ENCODE data around the gene FGGY.
"Not testable (repeated sequence)": the region's sequence is repeated elsewhere in the genome, so short reads cannot be mapped to it uniquely, and the experiment has no call there.

The FGGY gene

DNA sequence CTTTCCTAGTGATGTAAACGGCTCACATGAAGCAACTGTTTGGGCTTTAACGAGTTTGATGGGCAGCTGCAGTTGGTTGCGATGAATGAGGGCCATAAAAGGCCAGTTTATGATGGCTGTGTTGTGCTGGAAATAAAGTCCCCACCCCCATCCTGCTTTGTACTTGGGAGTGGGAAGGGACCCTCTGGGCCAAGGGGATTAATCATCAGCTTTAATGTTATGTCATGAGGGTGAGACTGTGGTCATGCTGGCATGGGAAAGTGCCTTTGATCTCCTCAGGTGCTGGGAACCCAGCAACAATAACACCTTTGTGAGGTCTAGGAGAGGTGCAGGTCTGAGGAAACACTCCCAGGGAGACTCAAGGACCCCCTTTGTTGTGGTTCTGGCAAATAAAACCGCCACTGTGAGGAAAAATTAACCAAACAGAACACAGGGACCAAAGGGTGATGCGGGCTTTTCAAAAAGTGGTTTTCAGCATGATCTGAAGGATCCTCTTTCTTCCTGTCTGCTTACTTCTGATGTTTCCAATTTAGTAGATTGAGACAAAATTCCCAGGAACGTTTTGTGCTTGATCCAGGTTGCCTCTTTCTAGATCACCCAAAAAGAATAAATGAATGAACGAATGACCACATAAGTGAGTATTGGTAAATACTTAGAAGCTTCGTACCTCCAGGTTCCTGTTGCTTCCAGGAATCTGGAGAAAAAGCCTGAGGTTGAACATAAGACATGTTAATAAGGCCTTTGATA is 260.1 kb downstream of the FGGY start:
- DNase-seq = no peak

DNA sequence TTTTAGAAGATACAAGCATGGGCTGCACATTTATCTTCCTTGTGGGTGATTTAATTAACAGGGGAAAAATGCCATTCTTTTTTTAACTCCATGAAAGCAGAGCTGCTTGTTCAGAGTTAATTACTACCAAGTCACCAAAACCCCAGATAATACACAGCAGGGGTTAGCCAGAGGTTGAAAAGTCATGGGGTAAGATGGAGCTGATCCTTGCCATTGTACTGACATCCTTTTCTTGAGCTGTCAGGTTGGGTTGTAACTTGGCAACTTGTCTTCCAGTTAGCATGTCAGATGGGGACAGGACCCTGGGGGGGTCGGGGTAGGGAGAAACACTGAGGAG is 260.6 kb downstream of the FGGY start:
- no peak for DNase-seq

DNA sequence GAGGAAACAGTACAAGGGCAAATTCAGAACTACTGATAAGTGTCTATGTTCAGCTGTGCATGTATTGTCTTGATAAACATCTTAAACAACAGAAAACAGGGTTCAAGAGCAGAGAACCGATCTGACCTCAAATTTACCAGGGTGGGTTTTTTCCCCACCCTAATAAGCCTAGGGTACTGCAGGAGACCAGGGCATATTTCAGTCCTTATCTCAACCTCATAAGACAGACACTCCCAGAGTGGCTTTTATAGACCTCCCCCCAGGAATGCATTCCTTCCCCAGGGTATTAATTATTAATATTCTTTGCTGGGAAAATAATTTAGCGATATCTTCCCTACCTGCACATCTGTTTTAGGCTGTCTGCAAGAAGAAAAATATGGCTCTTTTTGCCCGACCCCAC is 261.7 kb downstream of the FGGY start:
- not testable (repeated sequence) for DNase-seq

DNA sequence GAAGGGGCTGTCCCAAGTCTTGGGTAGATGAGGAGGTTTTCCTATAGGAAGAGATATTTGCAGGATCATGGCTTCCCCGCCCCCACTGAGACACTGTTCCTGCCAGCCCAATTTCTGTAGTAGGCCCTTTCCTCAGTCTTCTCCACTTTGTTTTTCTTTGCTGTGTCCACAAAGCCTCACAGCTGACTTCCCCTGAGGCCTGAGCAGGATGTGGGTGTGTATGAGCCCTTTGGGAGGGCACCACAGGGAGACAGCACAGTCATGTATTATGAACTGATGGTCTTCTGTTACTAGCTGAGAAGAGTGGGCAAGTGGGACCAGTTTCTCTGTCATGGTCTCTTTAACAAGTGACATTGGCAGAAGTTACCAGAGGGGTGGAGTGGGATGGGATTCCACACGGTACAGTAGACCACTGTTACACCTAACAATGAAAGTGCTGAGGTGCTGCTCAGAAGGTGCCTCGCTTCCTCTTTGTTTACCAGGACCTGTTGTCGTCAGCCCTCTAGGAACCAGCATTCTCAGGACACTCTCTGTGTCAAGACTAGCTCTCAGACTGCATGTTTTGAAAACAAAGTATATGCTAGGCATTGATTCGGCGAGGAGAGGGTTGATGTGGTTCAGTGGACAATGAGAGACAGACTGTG is 264.0 kb downstream of the FGGY start:
- no peak for DNase-seq

DNA sequence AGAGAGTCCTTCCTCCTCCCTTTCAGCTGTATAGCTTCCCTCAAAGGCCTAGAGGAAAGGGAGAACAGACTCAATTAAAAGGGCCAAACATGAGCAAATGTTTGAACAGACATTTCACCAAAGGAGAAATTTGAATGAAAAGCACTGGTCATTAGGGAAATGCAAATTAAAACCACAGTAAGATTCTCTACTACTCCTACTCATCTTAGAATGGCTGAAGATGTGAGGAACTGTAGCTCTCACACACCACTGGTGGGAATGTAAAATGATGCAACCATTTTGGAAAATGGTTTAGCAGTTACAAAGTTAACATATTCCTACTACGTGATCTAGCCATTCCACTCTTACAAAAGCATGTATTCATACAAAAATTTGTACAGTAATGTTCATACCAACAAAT is 264.9 kb downstream of the FGGY start:
- peak; percentile 78 for DNase-seq

DNA sequence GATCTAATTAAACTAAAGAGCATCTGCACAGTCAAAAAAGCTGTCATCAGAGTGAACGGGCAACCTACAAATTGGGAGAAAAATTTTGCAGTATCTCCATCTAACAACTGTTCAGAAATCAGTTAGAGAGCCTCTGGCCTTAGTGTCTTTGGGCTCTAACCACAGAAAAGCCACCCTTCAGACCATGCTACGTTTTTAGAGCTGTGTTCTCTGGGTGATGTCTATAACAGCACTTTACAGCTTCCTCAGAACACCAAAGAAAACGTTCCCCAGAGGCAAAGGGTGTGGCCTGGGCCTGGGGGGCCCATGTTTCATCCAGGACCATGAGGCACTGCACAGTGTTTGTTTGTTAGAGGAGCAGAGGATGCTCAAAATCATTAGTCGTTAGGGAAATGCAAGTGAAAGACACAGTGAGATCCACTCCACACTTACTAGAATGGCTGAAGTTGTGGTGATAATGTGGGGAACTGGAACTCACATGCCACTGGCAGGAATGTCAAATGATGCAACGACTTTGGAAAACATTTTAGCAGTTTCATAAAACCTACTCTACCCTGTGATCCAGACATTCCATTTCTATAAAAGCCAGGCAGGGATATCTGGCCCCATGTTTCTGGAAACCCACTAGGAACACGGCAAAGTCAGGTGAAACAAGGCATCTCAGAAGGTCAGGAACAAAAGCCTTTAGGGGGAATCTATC is 267.4 kb downstream of the FGGY start:
- DNase-seq = no peak

DNA sequence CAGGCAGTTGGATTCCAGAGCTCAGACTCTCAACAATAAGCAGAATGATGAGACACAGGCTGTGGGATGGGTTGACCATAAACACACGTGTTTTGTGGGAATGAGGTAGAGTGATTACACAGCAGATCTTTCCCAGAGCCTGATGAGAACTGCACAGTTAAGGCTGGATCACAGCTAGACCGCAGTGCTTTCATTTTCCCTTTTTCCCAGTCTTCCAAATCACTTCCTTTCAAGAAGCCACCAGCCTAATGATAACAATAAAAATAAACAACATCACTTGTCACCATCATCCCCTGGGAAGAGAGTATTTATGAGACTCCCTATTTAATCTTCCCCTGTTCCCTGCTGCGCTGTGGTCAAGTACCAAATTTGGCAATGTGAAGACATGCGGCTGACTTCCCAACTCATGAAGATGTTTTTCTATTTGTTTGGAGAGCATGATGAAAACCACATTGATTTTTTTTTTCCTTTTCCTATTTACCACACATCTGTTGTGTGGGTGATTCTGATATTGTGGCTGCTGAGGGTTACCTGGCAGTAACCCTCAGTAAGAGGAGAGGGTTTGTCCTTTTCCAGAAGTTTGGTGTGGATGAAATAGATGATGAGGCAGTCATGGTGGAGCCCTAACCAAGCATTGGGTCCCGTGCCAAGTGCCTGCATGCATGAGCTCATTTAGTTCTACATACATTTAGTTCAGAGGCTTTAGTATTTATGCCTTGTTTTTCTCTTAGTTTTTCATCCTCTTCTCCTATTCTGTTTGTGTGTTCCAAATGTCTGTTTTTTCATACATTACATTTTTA is 268.9 kb downstream of the FGGY start:
- no peak for DNase-seq

DNA sequence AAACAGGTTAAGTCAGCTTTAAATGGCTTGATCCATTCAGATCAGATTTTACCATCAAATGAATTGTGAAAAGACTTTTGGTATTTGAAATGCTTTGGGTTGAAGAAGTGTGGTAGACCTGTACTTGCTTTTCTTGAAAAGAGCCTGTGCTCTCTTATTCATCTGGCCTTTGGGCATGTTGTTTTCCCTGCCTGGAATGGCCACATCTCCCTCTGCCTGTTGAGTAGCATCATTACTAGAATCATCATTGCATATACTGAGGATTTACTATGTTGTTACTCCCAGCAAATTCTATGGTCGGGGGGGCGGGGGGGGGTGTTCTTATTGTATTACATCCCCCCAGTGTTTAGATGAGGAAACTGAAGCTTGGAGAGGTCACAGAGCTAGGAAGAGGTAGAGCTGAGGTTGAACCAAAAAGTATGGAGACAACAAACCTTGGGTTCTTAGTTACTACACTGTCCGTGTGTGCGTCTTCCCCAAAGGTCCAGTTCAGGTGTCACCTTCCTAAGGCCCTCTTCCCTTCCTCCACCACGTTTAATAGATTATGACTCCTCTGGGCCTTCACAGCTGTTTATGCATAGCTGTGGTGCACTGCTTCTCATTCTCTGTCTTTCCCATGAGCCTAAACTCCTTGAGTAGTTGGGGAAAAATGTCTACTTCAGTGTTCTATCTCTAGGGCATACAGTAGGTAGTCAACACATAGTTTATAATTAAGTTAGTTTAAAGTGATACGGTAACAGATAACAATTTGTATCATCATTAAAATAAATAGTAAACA is 271.5 kb downstream of the FGGY start:
- no peak for DNase-seq

DNA sequence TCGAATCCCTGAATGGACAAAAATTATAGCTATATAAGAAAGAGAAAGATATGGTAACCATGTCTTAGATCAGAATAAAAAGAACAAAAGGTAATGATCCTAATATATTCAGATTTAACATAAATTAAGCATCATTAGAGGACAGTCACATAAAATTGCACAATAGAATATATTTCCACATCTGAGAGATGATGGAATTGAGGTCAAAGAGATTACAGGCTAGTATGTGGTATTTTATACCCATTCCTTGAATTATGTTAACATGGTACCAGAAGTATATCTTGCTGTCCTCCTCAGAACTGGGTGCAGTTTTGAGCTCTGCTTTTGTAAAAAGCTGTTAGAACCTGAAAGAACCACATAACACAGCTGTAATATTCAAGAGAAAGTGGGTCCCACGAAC is 272.3 kb downstream of the FGGY start:
- DNase-seq = no peak

DNA sequence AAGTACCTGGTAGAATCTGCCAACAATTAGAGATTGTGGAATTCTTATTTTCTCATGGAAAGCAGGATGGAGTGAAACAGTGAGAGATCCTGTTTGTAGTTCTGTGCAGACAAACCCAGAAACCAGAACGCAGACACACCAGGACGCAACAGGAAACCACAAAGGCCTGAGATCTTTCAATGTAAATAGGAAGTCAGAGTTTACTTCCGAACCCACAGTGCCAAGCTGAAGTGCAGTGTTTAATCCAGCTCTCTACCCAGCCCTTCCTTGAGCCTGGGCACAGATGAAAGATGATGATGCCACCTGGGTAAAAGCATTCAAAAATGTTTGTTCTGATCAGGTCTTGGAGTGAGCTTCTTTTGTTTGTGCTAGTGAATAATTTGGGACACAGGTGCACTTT is 273.6 kb downstream of the FGGY start:
- DNase-seq = no peak

DNA sequence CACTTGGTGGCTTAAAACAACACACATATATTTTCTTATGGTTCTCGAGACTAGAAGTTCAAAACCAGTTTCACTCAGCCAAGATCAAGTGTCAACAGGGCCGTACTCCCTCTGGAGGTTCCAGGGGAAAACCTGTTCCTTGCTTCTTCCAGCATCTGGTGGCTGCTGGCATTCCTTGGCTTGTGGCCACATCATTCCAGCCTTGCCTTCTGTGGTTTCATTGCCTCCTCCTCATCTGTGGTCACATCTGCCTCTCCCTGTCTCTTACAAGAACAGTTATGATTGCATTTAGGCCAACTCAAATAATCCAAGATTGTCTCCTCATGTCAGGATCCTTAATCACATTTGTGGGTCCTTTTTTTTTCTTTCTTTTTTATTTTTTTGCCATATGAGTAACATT is 277.2 kb downstream of the FGGY start:
- DNase-seq = no peak

DNA sequence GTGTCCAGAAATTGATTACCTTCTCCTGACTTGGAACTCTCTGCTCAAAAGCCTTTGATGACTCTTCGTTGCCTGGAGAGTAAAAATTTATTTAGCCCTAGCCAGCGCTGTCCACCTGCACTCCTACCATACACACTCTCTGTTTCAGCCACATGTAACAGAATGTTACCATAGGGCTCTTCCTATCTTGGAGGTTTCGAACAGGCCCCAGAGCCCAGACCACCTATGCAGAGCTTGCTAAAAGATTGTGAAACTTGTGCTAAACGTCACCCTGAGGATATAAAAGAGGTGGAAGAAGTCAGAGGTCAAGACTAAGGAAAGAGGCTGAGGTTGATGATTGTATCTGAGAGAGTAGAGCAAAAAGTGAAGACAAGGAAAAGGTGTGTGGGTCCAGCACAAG is 280.9 kb downstream of the FGGY start:
- no peak for DNase-seq

DNA sequence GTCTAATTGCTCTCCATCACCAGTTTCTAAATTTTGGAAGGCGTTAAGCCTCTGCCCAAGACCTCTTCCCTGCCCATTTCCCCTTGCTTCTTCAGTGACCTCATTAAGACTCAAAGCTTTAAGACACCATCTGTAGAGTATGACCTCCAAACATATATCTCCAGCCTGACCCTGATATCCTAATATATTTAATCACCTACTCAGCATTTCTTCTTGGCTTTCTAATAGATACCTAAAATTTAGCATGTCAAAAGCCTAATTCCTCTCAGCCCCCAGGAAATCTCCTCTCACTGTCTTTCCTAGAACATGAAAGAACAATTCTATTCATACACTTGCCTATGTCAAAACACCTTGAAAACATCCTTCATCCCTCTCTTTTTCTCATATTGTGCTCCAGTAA is 282.3 kb downstream of the FGGY start:
- no peak for DNase-seq

DNA sequence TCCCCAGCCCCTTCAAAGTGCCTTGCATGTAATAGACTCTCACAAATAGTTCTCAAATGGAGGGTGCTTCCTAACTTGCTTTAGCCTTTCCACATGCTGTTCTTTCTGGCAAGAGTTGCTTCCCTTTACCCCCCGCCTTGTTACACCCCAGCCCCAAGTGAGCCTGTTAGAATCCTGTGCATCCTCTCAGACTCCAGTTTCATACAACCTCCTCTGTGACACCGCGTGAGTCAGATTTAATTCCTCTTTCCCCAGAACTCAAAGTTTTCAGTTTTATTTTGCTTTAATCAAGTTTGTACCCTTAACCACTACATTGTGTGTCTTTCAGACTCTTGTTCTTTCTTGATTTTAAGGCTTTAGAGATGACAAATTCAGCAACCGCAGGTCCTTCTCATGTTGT is 283.4 kb downstream of the FGGY start:
- no peak for DNase-seq

DNA sequence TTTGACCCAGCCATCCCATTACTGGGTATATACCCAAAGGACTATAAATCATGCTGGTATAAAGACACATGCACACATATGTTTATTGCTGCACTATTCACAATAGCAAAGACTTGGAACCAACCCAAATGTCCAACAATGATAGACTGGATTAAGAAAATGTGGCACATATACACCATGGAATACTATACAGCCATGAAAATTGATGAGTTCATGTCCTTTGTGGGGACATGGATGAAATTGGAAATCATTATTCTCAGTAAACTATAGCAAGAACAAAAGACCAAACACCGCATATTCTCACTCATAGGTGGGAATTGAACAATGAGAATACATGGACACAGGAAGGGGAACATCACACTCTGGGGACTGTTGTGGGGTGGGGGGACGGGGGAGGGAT is 295.5 kb downstream of the FGGY start:
- not testable (repeated sequence) for DNase-seq

DNA sequence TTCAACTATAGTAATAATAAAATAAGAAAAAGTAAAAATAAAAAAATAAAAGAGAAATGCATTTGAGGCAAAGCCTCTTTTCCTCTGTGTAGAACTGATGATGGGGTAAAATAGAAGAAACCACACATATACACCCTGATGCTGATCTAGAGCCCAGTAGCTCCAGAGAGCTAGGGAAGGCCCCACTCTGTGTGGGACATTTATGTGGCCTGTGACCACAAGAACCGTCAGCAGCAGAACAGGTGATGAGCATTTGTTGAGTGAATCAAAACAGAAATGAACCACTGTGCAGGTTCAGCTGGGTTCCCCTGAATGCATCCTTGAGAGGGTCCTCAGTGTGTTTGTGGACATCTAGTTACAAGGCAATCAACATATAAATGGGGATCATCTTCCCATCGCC is 296.0 kb downstream of the FGGY start:
- DNase-seq = no peak

DNA sequence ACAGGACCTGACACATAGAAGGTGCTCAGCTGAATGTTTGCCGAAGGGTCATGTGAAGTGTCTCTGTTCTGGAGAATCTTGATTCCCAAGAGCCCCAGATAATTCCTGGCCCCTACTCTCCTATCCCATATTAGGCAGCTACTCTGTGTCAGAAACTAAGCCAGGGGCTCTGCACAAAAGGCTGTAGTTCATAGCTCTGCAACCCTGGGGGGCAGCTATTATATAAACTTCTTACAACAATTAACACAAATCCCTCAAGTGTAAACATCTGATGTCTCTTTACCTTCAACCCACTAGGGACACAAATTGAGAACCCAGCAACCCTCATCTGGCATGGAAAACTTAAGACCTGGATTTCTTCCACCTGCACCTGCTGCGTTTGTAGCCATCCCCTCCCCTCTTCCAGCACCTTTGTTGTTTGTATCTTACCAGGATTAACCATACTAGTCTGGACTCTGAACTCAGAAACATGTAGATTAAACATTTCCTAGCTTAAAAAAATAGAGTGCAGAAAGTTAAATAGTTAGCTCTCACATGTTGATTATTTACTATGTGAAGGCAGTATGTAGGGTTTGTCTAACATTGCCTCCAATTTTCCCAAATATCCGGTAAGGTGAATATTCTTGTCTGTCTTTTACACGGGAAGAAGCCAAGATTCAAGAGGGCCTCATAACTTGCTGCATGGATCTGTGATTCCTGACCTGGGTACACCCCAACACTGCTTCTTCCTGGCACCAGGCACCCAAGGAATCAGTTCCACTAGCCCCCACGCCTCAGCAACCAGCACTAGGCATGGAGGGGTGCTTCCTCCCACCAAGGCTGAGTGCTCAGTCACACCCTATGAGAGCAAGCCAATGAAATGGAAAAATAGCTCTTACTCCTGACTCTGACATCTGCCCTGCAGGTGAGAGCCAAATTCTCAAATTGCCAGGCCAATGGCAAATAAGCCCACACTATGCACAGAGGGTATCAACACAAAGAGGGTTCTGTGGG is 297.2 kb downstream of the FGGY start:
- DNase-seq = no peak

DNA sequence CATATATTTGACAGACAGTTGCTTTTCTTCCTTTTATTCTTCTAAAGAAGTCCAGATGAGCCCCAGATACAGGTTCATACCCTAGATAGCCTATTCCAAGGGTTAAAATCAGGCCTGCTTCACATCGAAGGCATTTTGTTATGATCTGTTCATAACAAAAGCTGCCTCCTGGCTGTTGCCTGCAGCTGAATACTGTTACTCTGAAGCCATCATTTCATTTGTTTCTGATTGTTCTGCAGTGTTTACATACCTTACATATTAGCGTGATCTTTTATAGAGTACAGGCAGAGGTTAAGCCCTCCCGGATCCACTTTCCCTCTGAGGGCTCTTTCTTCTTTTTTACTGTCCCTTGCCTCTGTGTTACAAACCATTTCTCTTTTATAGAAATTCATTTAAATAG is 298.9 kb downstream of the FGGY start:
- no peak for DNase-seq

DNA sequence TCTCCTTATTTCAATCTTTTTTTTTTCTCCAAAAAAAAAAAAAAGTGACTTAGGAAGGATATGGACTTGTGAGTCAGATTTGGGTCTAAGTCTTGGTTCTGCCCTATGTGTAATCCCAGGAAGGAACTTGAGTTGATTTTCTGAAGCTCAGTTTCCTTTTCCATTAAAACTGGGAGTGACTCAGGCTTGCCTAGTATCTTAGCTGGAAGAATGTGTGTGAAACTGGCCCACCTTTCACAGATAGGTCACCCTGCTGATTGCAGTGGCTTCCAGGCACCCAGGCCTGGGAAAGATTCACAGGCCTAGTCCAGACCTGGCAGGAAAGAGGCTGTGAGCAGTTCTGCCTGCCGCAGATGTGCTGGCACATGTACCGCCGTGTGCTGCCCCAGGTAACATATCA is 299.5 kb downstream of the FGGY start:
- DNase-seq = no peak

DNA sequence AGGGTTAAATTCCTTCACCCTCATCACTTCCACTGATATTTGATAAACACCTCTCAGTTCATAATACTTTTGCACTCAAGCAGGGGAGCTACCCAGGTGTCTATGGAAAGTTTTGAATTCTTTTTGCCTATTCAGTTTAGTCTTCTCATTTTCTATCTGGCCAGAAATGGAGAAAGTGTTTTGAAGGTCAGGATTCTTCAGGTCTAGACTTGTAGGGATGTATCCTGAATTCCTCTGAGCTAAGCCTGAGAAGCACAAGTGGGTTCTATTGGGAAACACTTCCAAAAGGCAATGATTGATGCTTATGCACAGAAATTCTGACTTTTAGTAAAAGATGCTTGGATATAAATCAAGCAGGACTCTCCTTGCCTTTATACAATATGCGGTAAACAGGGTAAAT is 300.1 kb downstream of the FGGY start:
- no peak for DNase-seq

DNA sequence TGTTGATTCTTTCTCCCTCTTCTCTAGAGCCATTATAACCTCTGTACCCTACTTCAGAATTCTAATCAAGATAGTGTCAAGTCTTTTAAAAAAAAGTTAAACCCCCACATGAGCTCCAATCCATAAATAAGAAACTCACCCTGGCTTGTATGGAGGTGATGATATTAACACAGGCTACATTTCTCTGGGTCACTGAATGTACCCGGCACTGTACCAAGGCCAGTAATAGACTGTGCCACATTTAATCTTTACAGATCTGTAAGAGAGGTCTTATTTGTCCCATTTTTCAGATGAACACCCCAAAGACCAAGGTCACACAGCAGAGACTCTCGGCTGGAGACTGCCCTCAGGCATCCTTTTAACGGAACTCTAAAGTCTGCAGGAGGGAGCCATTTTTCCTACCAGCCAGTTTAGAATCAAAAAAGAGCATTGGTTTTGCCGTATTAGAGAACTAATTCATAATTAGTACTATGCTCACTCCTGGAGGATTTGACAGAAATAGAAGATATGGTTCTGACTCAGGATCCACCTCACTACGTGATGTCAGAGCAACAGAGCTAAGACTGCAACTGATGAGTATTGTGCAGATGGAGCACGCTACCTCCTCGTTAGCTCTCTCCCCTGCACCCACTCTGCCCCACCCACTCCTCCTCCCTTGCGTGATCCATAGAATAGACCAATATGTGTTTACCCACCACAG is 300.7 kb downstream of the FGGY start:
- no peak for DNase-seq

Data from NCI-H526 treated with DMSO at 0.1 percent for 48 hours (cell line).